HCT116 (cell line): Measurements from ENCODE around the gene HEG1. TPM values are rescaled to one million over a fixed set of nuclear protein-coding genes. Genes with fewer than 3 reads are reported as not detected.

ENCODE experiments used
- ATAC-seq: fragments of 200-7000 bp; cut with Tn5 transposase; 2 replicates; pipeline ENCODE4 v1.9.1; 2020; ENCODE audit warnings: mild to moderate bottlenecking, moderate library complexity
- BruUV-seq: library from RNA; stranded (reverse); fragments of 400-500 nt; replicated peaks from 2 replicates; lab custom pipeline; 2021; lab: Mats Ljungman, UMichigan
- CTCF ChIA-PET: fragments of 300-600 bp; sonication (Branson Sonifier 250); formaldehyde crosslinking; loops from one replicate; lab custom pipeline; 2021; ENCODE audit warnings: antibody characterized with exemption; lab: Charles Lee
- POLR2A ChIA-PET: fragments of 300-600, 350-600 bp; sonication (Branson Sonifier 250); formaldehyde crosslinking; loops from one replicate; lab custom pipeline; 2021; ENCODE audit warnings: antibody characterized with exemption; lab: Charles Lee
- RAD21 ChIA-PET, 2 experiments: fragments of 300-600 bp; sonication (Branson Sonifier 250); formaldehyde crosslinking; loops; one replicate each; lab custom pipeline; 2023; ENCODE audit warnings: low total read pairs in 2 of 2; ENCODE audit not compliant: uncharacterized antibody in 2 of 2, unreplicated experiment in 2 of 2, low non-redundant PET in 1 of 2; lab: Charles Lee
- DNase-seq: peaks from one replicate; pipeline ENCODE4 v3.0.0-alpha.2; 2010; ENCODE audit warnings: low read depth, low spot score
- H2AFZ ChIP-seq: fragments of 200-600 bp; shearing (Covaris generic), sonication (generic); 2 replicates; pipeline ENCODE4 v1.6.1; 2017; ENCODE audit warnings: low read depth, mixed run types, mixed read lengths, antibody characterized with exemption, low read length; ENCODE audit not compliant: poor library complexity, severe bottlenecking
- H3K27ac ChIP-seq: 2 replicates; pipeline ENCODE4 v1.5.1; 2012; ENCODE audit warnings: low read depth, low read length
- H3K27me3 ChIP-seq: fragments of 200-600 bp; sonication (generic); 2 replicates; pipeline ENCODE4 v1.6.1; 2016; ENCODE audit warnings: mixed run types, low read length, mixed read lengths; ENCODE audit not compliant: insufficient read depth
- H3K36me3 ChIP-seq, 2 experiments: fragments of 200-500 bp in 1 of 2; fragments of 200-600 bp in 1 of 2; sonication (Bioruptor generic) in 1 of 2; sonication (generic) in 1 of 2; 2 replicates each; pipeline versions ENCODE4 v1.5.1 to v1.6.1; 2014 to 2016; ENCODE audit warnings: low read length in 2 of 2, inconsistent platforms in 1 of 2, mixed read lengths in 1 of 2, mixed run types in 1 of 2; ENCODE audit not compliant: insufficient read depth in 2 of 2, control insufficient read depth in 1 of 2
- H3K4me1 ChIP-seq, 2 experiments: fragments of 200-600 bp in 1 of 2; sonication (generic) in 1 of 2; 2 replicates each; pipeline versions ENCODE4 v1.5.1 to v1.6.1; 2012 to 2017; ENCODE audit warnings: low read length in 2 of 2, inconsistent platforms in 1 of 2, mild to moderate bottlenecking in 1 of 2, mixed read lengths in 1 of 2, mixed run types in 1 of 2, moderate library complexity in 1 of 2; ENCODE audit not compliant: insufficient read depth in 2 of 2, control insufficient read depth in 1 of 2
- H3K4me2 ChIP-seq: fragments of 200-600 bp; sonication (generic); 2 replicates; pipeline ENCODE4 v1.6.1; 2017; ENCODE audit warnings: mixed run types, low read length, mixed read lengths
- H3K4me3 ChIP-seq, 2 experiments: fragments of 200-600 bp in 1 of 2; sonication (generic) in 1 of 2; replicated peaks in 1 of 2; 2 replicates each; pipeline ENCODE4 v1.5.1; 2011 to 2016; ENCODE audit warnings: low read length in 2 of 2, control low read depth in 1 of 2, low read depth in 1 of 2, mild to moderate bottlenecking in 1 of 2, mixed read lengths in 1 of 2, mixed run types in 1 of 2
- H3K79me2 ChIP-seq: fragments of 200-600 bp; sonication (generic); 2 replicates; pipeline ENCODE4 v1.6.1; 2017; ENCODE audit warnings: mild to moderate bottlenecking, mixed run types, low read length, moderate library complexity, mixed read lengths; ENCODE audit not compliant: insufficient read depth
- H3K9ac ChIP-seq: fragments of 200-600 bp; sonication (generic); 2 replicates; pipeline ENCODE4 v1.6.1; 2016; ENCODE audit warnings: low read length, mixed read lengths
- H3K9me2 ChIP-seq: fragments of 200-600 bp; sonication (generic), shearing (Covaris generic); 2 replicates; pipeline ENCODE4 v1.6.1; 2017; ENCODE audit warnings: mixed run types, mild to moderate bottlenecking, moderate library complexity; ENCODE audit not compliant: insufficient read depth
- H3K9me3 ChIP-seq, 2 experiments: fragments of 200-500 bp in 1 of 2; fragments of 200-600 bp in 1 of 2; sonication (Bioruptor generic) in 1 of 2; sonication (generic) in 1 of 2; 2 replicates each; pipeline ENCODE4 v1.6.1; 2014 to 2017; ENCODE audit warnings: low read length in 2 of 2, mixed read lengths in 2 of 2, inconsistent platforms in 1 of 2, low read depth in 1 of 2, mild to moderate bottlenecking in 1 of 2, mixed run types in 1 of 2, moderate library complexity in 1 of 2; ENCODE audit not compliant: control insufficient read depth in 1 of 2, insufficient read depth in 1 of 2
- H4K20me1 ChIP-seq: fragments of 200-600 bp; sonication (generic), shearing (Covaris generic); 2 replicates; pipeline ENCODE4 v1.6.1; 2017; ENCODE audit warnings: mixed run types, mild to moderate bottlenecking, moderate library complexity; ENCODE audit not compliant: insufficient read depth
- CBX3 ChIP-seq: IDR thresholded peaks from 2 replicates; pipeline ENCODE4 v1.6.1; 2012; ENCODE audit warnings: low read depth
- CEBPB ChIP-seq: IDR thresholded peaks from 2 replicates; pipeline ENCODE4 v1.6.1; 2012; ENCODE audit warnings: low read depth
- CTCF ChIP-seq, 3 experiments: fragments of 200-600 bp in 1 of 3; sonication (generic) in 1 of 3; IDR thresholded peaks in 2 of 3; conservative IDR thresholded peaks in 1 of 3; 2 replicates each; pipeline ENCODE4 v1.5.1; 2012 to 2017; ENCODE audit warnings: low read depth in 2 of 3, low read length in 2 of 3, antibody characterized with exemption in 1 of 3, borderline replicate concordance in 1 of 3, control low read depth in 1 of 3, mild to moderate bottlenecking in 1 of 3, mixed read lengths in 1 of 3, mixed run types in 1 of 3, moderate library complexity in 1 of 3; ENCODE audit not compliant: insufficient read depth in 1 of 3
- ELF1 ChIP-seq: IDR thresholded peaks from 2 replicates; pipeline ENCODE4 v1.6.1; 2012; ENCODE audit warnings: low read depth, borderline replicate concordance
- JUND ChIP-seq: IDR thresholded peaks from 2 replicates; pipeline ENCODE4 v1.6.1; 2012
- RAD21 ChIP-seq: IDR thresholded peaks from 2 replicates; pipeline ENCODE4 v1.6.1; 2012; ENCODE audit warnings: low read depth, mild to moderate bottlenecking
- SIN3A ChIP-seq: IDR thresholded peaks from 2 replicates; pipeline ENCODE4 v1.6.1; 2012; ENCODE audit warnings: low read depth
- SP1 ChIP-seq: IDR thresholded peaks from 2 replicates; pipeline ENCODE4 v1.6.1; 2012; ENCODE audit warnings: low read depth
- SRF ChIP-seq: IDR thresholded peaks from 2 replicates; pipeline ENCODE4 v1.6.1; 2012; ENCODE audit warnings: low read depth
- TCF7L2 ChIP-seq: IDR thresholded peaks from 2 replicates; pipeline ENCODE4 v1.7.0; 2011; ENCODE audit warnings: borderline replicate concordance, inconsistent platforms; ENCODE audit not compliant: insufficient read depth, insufficient read length; ENCODE audit errors: extremely low read depth
- YY1 ChIP-seq: IDR thresholded peaks from 2 replicates; pipeline ENCODE4 v1.6.1; 2011; ENCODE audit warnings: low read length, low read depth, moderate library complexity, mild to moderate bottlenecking; ENCODE audit not compliant: insufficient replicate concordance; ENCODE audit errors: extremely low read depth
- ZBTB33 ChIP-seq: IDR thresholded peaks from 2 replicates; pipeline ENCODE4 v1.6.1; 2011; ENCODE audit warnings: mild to moderate bottlenecking, low read length, moderate library complexity; ENCODE audit not compliant: insufficient replicate concordance; ENCODE audit errors: extremely low read depth
- ZFX ChIP-seq: fragments of 450-650 bp; IDR thresholded peaks from 2 replicates; pipeline ENCODE4 v1.6.1; 2017
- ZNF274 ChIP-seq: fragments of 200-500 bp; sonication (Bioruptor generic); IDR thresholded peaks from 2 replicates; pipeline ENCODE4 v1.6.1; 2014; ENCODE audit warnings: mild to moderate bottlenecking, low read depth, low read length, inconsistent platforms
- intact Hi-C: fragments of 100-400 bp; cut with micrococcal nuclease; formaldehyde crosslinking; loops from 2 replicates; pipeline ENCODE4 v1.10.0; 2022
- total RNA-seq: library from RNA; stranded (reverse); gene quantifications from one replicate; pipeline ENCODE4 v1.2.1, GENCODE V29; 2021; ENCODE audit not compliant: unreplicated experiment
- TF ChIP-seq, protein P1 (sequence below): IDR thresholded peaks from 2 replicates; pipeline ENCODE4 v1.6.1; 2012; ENCODE audit warnings: low read depth
- TF ChIP-seq, protein P2 (sequence below): IDR thresholded peaks from 2 replicates; pipeline ENCODE4 v1.6.1; 2012

HEG1 gene
- total RNA-seq, 1 experiment from 2014 or later = 2.6 TPM

GRCh38 chr3:124926426-124927101 lies 129.2 kb downstream of the HEG1 start:
- BruUV-seq = no TSS peak
- no peak for ATAC-seq
- H3K27ac ChIP-seq = no peak overlapping the region
- no peaks in the 10 kb centered on the region for H3K36me3 ChIP-seq
- RAD21 ChIA-PET = no interaction called here
- peaks cover 0 to 3% of the 10 kb centered on the region in 2 experiments; a peak in 1 of 4 replicates for H3K4me1 ChIP-seq
- no peak overlapping the region for H3K4me2 ChIP-seq
- H3K79me2 ChIP-seq = no peaks in the 10 kb centered on the region
- H2AFZ ChIP-seq = no peak overlapping the region
- no peak overlapping the region for H3K4me3 ChIP-seq
- intact Hi-C loops = no loop called here
- POLR2A ChIA-PET = no interaction called here
- no peak for TF ChIP-seq ZFX
- no peak for TF ChIP-seq YY1
- TF ChIP-seq ZBTB33 = no peak
- TF ChIP-seq RAD21 = no peak
- TF ChIP-seq CBX3 = no peak
- no peak for TF ChIP-seq TCF7L2
- TF ChIP-seq ZNF274 = no peak
- TF ChIP-seq JUND = no peak
- no peak for TF ChIP-seq SRF
- TF ChIP-seq, protein P1, sequence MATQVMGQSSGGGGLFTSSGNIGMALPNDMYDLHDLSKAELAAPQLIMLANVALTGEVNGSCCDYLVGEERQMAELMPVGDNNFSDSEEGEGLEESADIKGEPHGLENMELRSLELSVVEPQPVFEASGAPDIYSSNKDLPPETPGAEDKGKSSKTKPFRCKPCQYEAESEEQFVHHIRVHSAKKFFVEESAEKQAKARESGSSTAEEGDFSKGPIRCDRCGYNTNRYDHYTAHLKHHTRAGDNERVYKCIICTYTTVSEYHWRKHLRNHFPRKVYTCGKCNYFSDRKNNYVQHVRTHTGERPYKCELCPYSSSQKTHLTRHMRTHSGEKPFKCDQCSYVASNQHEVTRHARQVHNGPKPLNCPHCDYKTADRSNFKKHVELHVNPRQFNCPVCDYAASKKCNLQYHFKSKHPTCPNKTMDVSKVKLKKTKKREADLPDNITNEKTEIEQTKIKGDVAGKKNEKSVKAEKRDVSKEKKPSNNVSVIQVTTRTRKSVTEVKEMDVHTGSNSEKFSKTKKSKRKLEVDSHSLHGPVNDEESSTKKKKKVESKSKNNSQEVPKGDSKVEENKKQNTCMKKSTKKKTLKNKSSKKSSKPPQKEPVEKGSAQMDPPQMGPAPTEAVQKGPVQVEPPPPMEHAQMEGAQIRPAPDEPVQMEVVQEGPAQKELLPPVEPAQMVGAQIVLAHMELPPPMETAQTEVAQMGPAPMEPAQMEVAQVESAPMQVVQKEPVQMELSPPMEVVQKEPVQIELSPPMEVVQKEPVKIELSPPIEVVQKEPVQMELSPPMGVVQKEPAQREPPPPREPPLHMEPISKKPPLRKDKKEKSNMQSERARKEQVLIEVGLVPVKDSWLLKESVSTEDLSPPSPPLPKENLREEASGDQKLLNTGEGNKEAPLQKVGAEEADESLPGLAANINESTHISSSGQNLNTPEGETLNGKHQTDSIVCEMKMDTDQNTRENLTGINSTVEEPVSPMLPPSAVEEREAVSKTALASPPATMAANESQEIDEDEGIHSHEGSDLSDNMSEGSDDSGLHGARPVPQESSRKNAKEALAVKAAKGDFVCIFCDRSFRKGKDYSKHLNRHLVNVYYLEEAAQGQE = no peak
- TF ChIP-seq ELF1 = no peak
- TF ChIP-seq SP1 = no peak
- TF ChIP-seq, protein P2, sequence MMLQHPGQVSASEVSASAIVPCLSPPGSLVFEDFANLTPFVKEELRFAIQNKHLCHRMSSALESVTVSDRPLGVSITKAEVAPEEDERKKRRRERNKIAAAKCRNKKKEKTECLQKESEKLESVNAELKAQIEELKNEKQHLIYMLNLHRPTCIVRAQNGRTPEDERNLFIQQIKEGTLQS = no peak
- no peak for TF ChIP-seq CTCF (IDR thresholded peaks at IDR 0.05 in 2 of 3, conservative IDR thresholded peaks at IDR 0.05 in 1 of 3; ENCODE audit: borderline replicate concordance in 1 of 3, insufficient read depth in 1 of 3, low read depth in 2 of 3, low read length in 2 of 3)
- TF ChIP-seq CEBPB = no peak
- no peak for TF ChIP-seq SIN3A
- TF ChIP-seq, all 23 proteins: peak for 0
- no peaks in the 10 kb centered on the region for H4K20me1 ChIP-seq
- DNase-seq = no peak
- no peaks in the 10 kb centered on the region for H3K9me3 ChIP-seq
- CTCF ChIA-PET = interaction anchor here (1.9 to 2.7 kb wide), 2 partner anchors 165 to 659 kb away, joined by 5 to 30 read pairs; no protein-coding TSS in a partner anchor
- H3K9ac ChIP-seq = no peak overlapping the region
- no peaks in the 10 kb centered on the region for H3K27me3 ChIP-seq
- no peaks in the 10 kb centered on the region for H3K9me2 ChIP-seq
